HCT116 (cell line): ENCODE results near the gene TAS2R39. TPM values are rescaled to one million over a fixed set of nuclear protein-coding genes. Genes with fewer than 3 reads are reported as not detected.

Experiments
- ATAC-seq: fragments of 200-7000 bp; cut with Tn5 transposase; 2 replicates; pipeline ENCODE4 v1.9.1; 2020; ENCODE audit warnings: mild to moderate bottlenecking, moderate library complexity
- BruUV-seq: library from RNA; stranded (reverse); fragments of 400-500 nt; replicated peaks from 2 replicates; lab custom pipeline; 2021; lab: Mats Ljungman, UMichigan
- CTCF ChIA-PET: fragments of 300-600 bp; sonication (Branson Sonifier 250); formaldehyde crosslinking; loops from one replicate; lab custom pipeline; 2021; ENCODE audit warnings: antibody characterized with exemption; lab: Charles Lee
- POLR2A ChIA-PET: fragments of 300-600, 350-600 bp; sonication (Branson Sonifier 250); formaldehyde crosslinking; loops from one replicate; lab custom pipeline; 2021; ENCODE audit warnings: antibody characterized with exemption; lab: Charles Lee
- RAD21 ChIA-PET, 2 experiments: fragments of 300-600 bp; sonication (Branson Sonifier 250); formaldehyde crosslinking; loops; one replicate each; lab custom pipeline; 2023; ENCODE audit warnings: low total read pairs in 2 of 2; ENCODE audit not compliant: uncharacterized antibody in 2 of 2, unreplicated experiment in 2 of 2, low non-redundant PET in 1 of 2; lab: Charles Lee
- DNase-seq: peaks from one replicate; pipeline ENCODE4 v3.0.0-alpha.2; 2010; ENCODE audit warnings: low read depth, low spot score
- H2AFZ ChIP-seq: fragments of 200-600 bp; shearing (Covaris generic), sonication (generic); 2 replicates; pipeline ENCODE4 v1.6.1; 2017; ENCODE audit warnings: low read depth, mixed run types, mixed read lengths, antibody characterized with exemption, low read length; ENCODE audit not compliant: poor library complexity, severe bottlenecking
- H3K27ac ChIP-seq: 2 replicates; pipeline ENCODE4 v1.5.1; 2012; ENCODE audit warnings: low read depth, low read length
- H3K27me3 ChIP-seq: fragments of 200-600 bp; sonication (generic); 2 replicates; pipeline ENCODE4 v1.6.1; 2016; ENCODE audit warnings: mixed run types, low read length, mixed read lengths; ENCODE audit not compliant: insufficient read depth
- H3K36me3 ChIP-seq, 2 experiments: fragments of 200-500 bp in 1 of 2; fragments of 200-600 bp in 1 of 2; sonication (Bioruptor generic) in 1 of 2; sonication (generic) in 1 of 2; 2 replicates each; pipeline versions ENCODE4 v1.5.1 to v1.6.1; 2014 to 2016; ENCODE audit warnings: low read length in 2 of 2, inconsistent platforms in 1 of 2, mixed read lengths in 1 of 2, mixed run types in 1 of 2; ENCODE audit not compliant: insufficient read depth in 2 of 2, control insufficient read depth in 1 of 2
- H3K4me1 ChIP-seq, 2 experiments: fragments of 200-600 bp in 1 of 2; sonication (generic) in 1 of 2; 2 replicates each; pipeline versions ENCODE4 v1.5.1 to v1.6.1; 2012 to 2017; ENCODE audit warnings: low read length in 2 of 2, inconsistent platforms in 1 of 2, mild to moderate bottlenecking in 1 of 2, mixed read lengths in 1 of 2, mixed run types in 1 of 2, moderate library complexity in 1 of 2; ENCODE audit not compliant: insufficient read depth in 2 of 2, control insufficient read depth in 1 of 2
- H3K4me2 ChIP-seq: fragments of 200-600 bp; sonication (generic); 2 replicates; pipeline ENCODE4 v1.6.1; 2017; ENCODE audit warnings: mixed run types, low read length, mixed read lengths
- H3K4me3 ChIP-seq, 2 experiments: fragments of 200-600 bp in 1 of 2; sonication (generic) in 1 of 2; replicated peaks in 1 of 2; 2 replicates each; pipeline ENCODE4 v1.5.1; 2011 to 2016; ENCODE audit warnings: low read length in 2 of 2, control low read depth in 1 of 2, low read depth in 1 of 2, mild to moderate bottlenecking in 1 of 2, mixed read lengths in 1 of 2, mixed run types in 1 of 2
- H3K79me2 ChIP-seq: fragments of 200-600 bp; sonication (generic); 2 replicates; pipeline ENCODE4 v1.6.1; 2017; ENCODE audit warnings: mild to moderate bottlenecking, mixed run types, low read length, moderate library complexity, mixed read lengths; ENCODE audit not compliant: insufficient read depth
- H3K9ac ChIP-seq: fragments of 200-600 bp; sonication (generic); 2 replicates; pipeline ENCODE4 v1.6.1; 2016; ENCODE audit warnings: low read length, mixed read lengths
- H3K9me2 ChIP-seq: fragments of 200-600 bp; sonication (generic), shearing (Covaris generic); 2 replicates; pipeline ENCODE4 v1.6.1; 2017; ENCODE audit warnings: mixed run types, mild to moderate bottlenecking, moderate library complexity; ENCODE audit not compliant: insufficient read depth
- H3K9me3 ChIP-seq, 2 experiments: fragments of 200-500 bp in 1 of 2; fragments of 200-600 bp in 1 of 2; sonication (Bioruptor generic) in 1 of 2; sonication (generic) in 1 of 2; 2 replicates each; pipeline ENCODE4 v1.6.1; 2014 to 2017; ENCODE audit warnings: low read length in 2 of 2, mixed read lengths in 2 of 2, inconsistent platforms in 1 of 2, low read depth in 1 of 2, mild to moderate bottlenecking in 1 of 2, mixed run types in 1 of 2, moderate library complexity in 1 of 2; ENCODE audit not compliant: control insufficient read depth in 1 of 2, insufficient read depth in 1 of 2
- H4K20me1 ChIP-seq: fragments of 200-600 bp; sonication (generic), shearing (Covaris generic); 2 replicates; pipeline ENCODE4 v1.6.1; 2017; ENCODE audit warnings: mixed run types, mild to moderate bottlenecking, moderate library complexity; ENCODE audit not compliant: insufficient read depth
- CBX3 ChIP-seq: IDR thresholded peaks from 2 replicates; pipeline ENCODE4 v1.6.1; 2012; ENCODE audit warnings: low read depth
- CTCF ChIP-seq, 3 experiments: fragments of 200-600 bp in 1 of 3; sonication (generic) in 1 of 3; IDR thresholded peaks in 2 of 3; conservative IDR thresholded peaks in 1 of 3; 2 replicates each; pipeline ENCODE4 v1.5.1; 2012 to 2017; ENCODE audit warnings: low read depth in 2 of 3, low read length in 2 of 3, antibody characterized with exemption in 1 of 3, borderline replicate concordance in 1 of 3, control low read depth in 1 of 3, mild to moderate bottlenecking in 1 of 3, mixed read lengths in 1 of 3, mixed run types in 1 of 3, moderate library complexity in 1 of 3; ENCODE audit not compliant: insufficient read depth in 1 of 3
- EGR1 ChIP-seq: IDR thresholded peaks from 2 replicates; pipeline ENCODE4 v1.6.1; 2012; ENCODE audit warnings: low read depth
- EZH2 ChIP-seq: fragments of 200-600 bp; sonication (generic); IDR thresholded peaks from 2 replicates; pipeline ENCODE4 v1.6.1; 2017; ENCODE audit warnings: antibody characterized with exemption, mixed run types
- FOSL1 ChIP-seq: IDR thresholded peaks from 2 replicates; pipeline ENCODE4 v1.6.1; 2012; ENCODE audit warnings: low read depth
- MAX ChIP-seq: IDR thresholded peaks from 2 replicates; pipeline ENCODE4 v1.6.1; 2012
- POLR2A ChIP-seq: IDR thresholded peaks from 2 replicates; pipeline ENCODE4 v1.7.0; 2011; ENCODE audit warnings: borderline replicate concordance; ENCODE audit not compliant: insufficient read depth, insufficient read length; ENCODE audit errors: extremely low read depth
- POLR2AphosphoS5 ChIP-seq: IDR thresholded peaks from 2 replicates; pipeline ENCODE4 v1.6.1; 2011; ENCODE audit warnings: mild to moderate bottlenecking, low read depth, low read length, moderate library complexity
- REST ChIP-seq: IDR thresholded peaks from 2 replicates; pipeline ENCODE4 v1.6.1; 2012; ENCODE audit warnings: low read depth
- SIN3A ChIP-seq: IDR thresholded peaks from 2 replicates; pipeline ENCODE4 v1.6.1; 2012; ENCODE audit warnings: low read depth
- SP1 ChIP-seq: IDR thresholded peaks from 2 replicates; pipeline ENCODE4 v1.6.1; 2012; ENCODE audit warnings: low read depth
- SRF ChIP-seq: IDR thresholded peaks from 2 replicates; pipeline ENCODE4 v1.6.1; 2012; ENCODE audit warnings: low read depth
- YY1 ChIP-seq: IDR thresholded peaks from 2 replicates; pipeline ENCODE4 v1.6.1; 2011; ENCODE audit warnings: low read length, low read depth, moderate library complexity, mild to moderate bottlenecking; ENCODE audit not compliant: insufficient replicate concordance; ENCODE audit errors: extremely low read depth
- ZBTB33 ChIP-seq: IDR thresholded peaks from 2 replicates; pipeline ENCODE4 v1.6.1; 2011; ENCODE audit warnings: mild to moderate bottlenecking, low read length, moderate library complexity; ENCODE audit not compliant: insufficient replicate concordance; ENCODE audit errors: extremely low read depth
- ZFX ChIP-seq: fragments of 450-650 bp; IDR thresholded peaks from 2 replicates; pipeline ENCODE4 v1.6.1; 2017
- ZNF274 ChIP-seq: fragments of 200-500 bp; sonication (Bioruptor generic); IDR thresholded peaks from 2 replicates; pipeline ENCODE4 v1.6.1; 2014; ENCODE audit warnings: mild to moderate bottlenecking, low read depth, low read length, inconsistent platforms
- intact Hi-C: fragments of 100-400 bp; cut with micrococcal nuclease; formaldehyde crosslinking; loops from 2 replicates; pipeline ENCODE4 v1.10.0; 2022
- total RNA-seq: library from RNA; stranded (reverse); gene quantifications from one replicate; pipeline ENCODE4 v1.2.1, GENCODE V29; 2021; ENCODE audit not compliant: unreplicated experiment

The TAS2R39 gene
- total RNA-seq, 1 experiment from 2014 or later = not detected

GRCh38 chr7:143225047-143225446 is 41.8 kb downstream of the TAS2R39 start (continued):
- TF ChIP-seq CTCF (IDR thresholded peaks at IDR 0.05 in 2 of 3, conservative IDR thresholded peaks at IDR 0.05 in 1 of 3; ENCODE audit: borderline replicate concordance in 1 of 3, insufficient read depth in 1 of 3, low read depth in 2 of 3, low read length in 2 of 3) (no peak), ZFX (no peak)

GRCh38 chr7:143227806-143228205 is 44.6 kb downstream of the TAS2R39 start:
- no peaks in the 10 kb centered on the region; a peak in 1 of 4 replicates for H3K9me3 ChIP-seq
- no peaks in the 10 kb centered on the region for H3K4me1 ChIP-seq
- POLR2A ChIA-PET = no interaction called here
- H3K4me2 ChIP-seq = no peak overlapping the region
- H3K9me2 ChIP-seq = no peaks in the 10 kb centered on the region
- H3K27ac ChIP-seq = no peak overlapping the region
- no TSS peak for BruUV-seq
- ATAC-seq (no peak), DNase-seq (no peak)
- no peaks in the 10 kb centered on the region for H3K36me3 ChIP-seq
- CTCF ChIA-PET = no interaction called here
- peaks cover 5% of the 10 kb centered on the region; the same call in 1 of the 2 replicates for H3K27me3 ChIP-seq
- intact Hi-C loops = no loop called here
- H2AFZ ChIP-seq = no peak overlapping the region
- H4K20me1 ChIP-seq = no peaks in the 10 kb centered on the region
- no peak overlapping the region for H3K4me3 ChIP-seq
- H3K9ac ChIP-seq = no peak overlapping the region
- RAD21 ChIA-PET = no interaction called here
- H3K79me2 ChIP-seq = no peaks in the 10 kb centered on the region
- no peak for TF ChIP-seq FOSL1
- no peak for TF ChIP-seq ZNF274
- TF ChIP-seq YY1 = no peak
- TF ChIP-seq CBX3 = no peak
- TF ChIP-seq SIN3A = no peak
- TF ChIP-seq EZH2 = no peak
- TF ChIP-seq EGR1 = no peak
- TF ChIP-seq SRF = no peak
- no peak for TF ChIP-seq REST
- no peak for TF ChIP-seq MAX
- TF ChIP-seq ZBTB33 = no peak
- TF ChIP-seq POLR2AphosphoS5 = no peak
- no peak for TF ChIP-seq POLR2A
- no peak for TF ChIP-seq SP1
